Endodermal cell (in vitro differentiated cells): ENCODE data around the gene ITGA7. TPM values are rescaled to one million over a fixed set of nuclear protein-coding genes. Genes with fewer than 3 reads are reported as not detected.
"Not testable (repeated sequence)": the region's sequence is repeated elsewhere in the genome, so short reads cannot be mapped to it uniquely, and the experiment has no call there.

Source experiments
- DNase-seq: peaks from one replicate; pipeline ENCODE4 v3.0.0-alpha.2; 2017
- H3K27ac ChIP-seq: 2 replicates; pipeline ENCODE4 v1.5.1; 2013; ENCODE audit warnings: mild to moderate bottlenecking, low read depth, low read length, moderate library complexity
- H3K27me3 ChIP-seq: 2 replicates; pipeline ENCODE4 v1.6.1; 2013; ENCODE audit warnings: mild to moderate bottlenecking, low read length, moderate library complexity; ENCODE audit not compliant: insufficient read depth, control insufficient read depth, poor library complexity, severe bottlenecking
- H3K36me3 ChIP-seq: 2 replicates; pipeline ENCODE4 v1.7.0; 2013; ENCODE audit warnings: mild to moderate bottlenecking, low read length, moderate library complexity; ENCODE audit not compliant: control insufficient read depth, insufficient read depth
- H3K4me1 ChIP-seq: one replicate; pipeline ENCODE4 v1.7.0; 2013; ENCODE audit warnings: low read length; ENCODE audit not compliant: control insufficient read depth, insufficient read depth
- H3K4me3 ChIP-seq: 2 replicates; pipeline ENCODE4 v1.5.1; 2013; ENCODE audit warnings: mild to moderate bottlenecking, low read length, moderate library complexity
- H3K9ac ChIP-seq: 2 replicates; pipeline ENCODE4 v1.6.1; 2013; ENCODE audit warnings: mild to moderate bottlenecking, low read length, moderate library complexity; ENCODE audit not compliant: poor library complexity, severe bottlenecking; ENCODE audit errors: extremely low read depth
- H3K9me3 ChIP-seq: 2 replicates; pipeline ENCODE4 v1.6.1; 2013; ENCODE audit warnings: mild to moderate bottlenecking, low read length, moderate library complexity; ENCODE audit not compliant: control insufficient read depth
- H3K27ac Mint-ChIP-seq: 2 replicates; pipeline ENCODE4 v1.8.0; 2020; ENCODE audit warnings: mixed read lengths
- H3K27me3 Mint-ChIP-seq: 2 replicates; pipeline ENCODE4 v1.8.0; 2021; ENCODE audit warnings: mild to moderate bottlenecking, mixed read lengths; ENCODE audit not compliant: insufficient read depth
- H3K36me3 Mint-ChIP-seq: 2 replicates; pipeline ENCODE4 v1.8.0; 2020; ENCODE audit warnings: low read depth, mixed read lengths
- H3K4me1 Mint-ChIP-seq: 2 replicates; pipeline ENCODE4 v1.8.0; 2020; ENCODE audit warnings: mixed read lengths
- H3K4me3 Mint-ChIP-seq: 2 replicates; pipeline ENCODE4 v1.8.0; 2020; ENCODE audit warnings: mild to moderate bottlenecking, moderate library complexity, mixed read lengths
- H3K9me3 Mint-ChIP-seq: 2 replicates; pipeline ENCODE4 v1.8.0; 2020; ENCODE audit warnings: mild to moderate bottlenecking, mixed read lengths
- CTCF ChIP-seq: fragments of 200-600 bp; sonication (generic); conservative IDR thresholded peaks from 2 replicates; pipeline ENCODE4 v1.5.0; 2021; ENCODE audit warnings: antibody characterized with exemption, mild to moderate bottlenecking
- WGBS, 2 experiments: methylation state at CpG; one replicate each; pipeline versions ENCODE4 v1.1.5 to v1.1.7; 2013; ENCODE audit warnings: missing lambda C conversion rate in 2 of 2, mixed read lengths in 1 of 2; ENCODE audit not compliant: insufficient coverage in 1 of 2, insufficient read length in 1 of 2; 5-methylcytosine and 5-hydroxymethylcytosine counted together
- total RNA-seq, 2 donors: library from RNA; stranded (reverse); fragmentation: NEBNext Ultra II Directional in 1 of 2; extraction: Animal tissue kit (Norgen Biotek cat#: 25700) in 1 of 2; gene quantifications; 2 replicates in 1 of 2; 3 replicates in 1 of 2; pipeline ENCODE4 v1.2.1, GENCODE V29; 2021

The ITGA7 gene
- total RNA-seq, 2 donors from 2014 or later = 106 to 122 TPM

- Histone ChIP-seq H3K36me3 (no peaks in the 10 kb centered on the region), H3K4me3 (no peak overlapping the region), H3K4me1 (no peaks in the 10 kb centered on the region), H3K27me3 (peaks cover 14% of the 10 kb centered on the region), H3K27ac (no peak overlapping the region), H3K9ac (no peak overlapping the region), H3K9me3 (peaks cover 16% of the 10 kb centered on the region)
- DNase-seq = peak; percentile 22
- WGBS, 2 experiments = 85% methylated on average over 3 of the region's 3 CpGs; no CpG with 5 or more reads in 1 of the 2 experiments
- Mint-ChIP-seq H3K4me3 (no peak overlapping the region), H3K4me1 (no peaks in the 10 kb centered on the region), H3K9me3 (peaks cover 46% of the 10 kb centered on the region), H3K36me3 (peaks cover 2% of the 10 kb centered on the region), H3K27ac (no peak overlapping the region), H3K27me3 (peaks cover 20% of the 10 kb centered on the region)
- no peak for TF ChIP-seq CTCF
Measured at GRCh38 chr12:55653031-55653430, 54.7 kb downstream of the ITGA7 start.

GRCh38 chr12:55652352-55652751, 55.4 kb downstream of the ITGA7 start:
- Histone ChIP-seq H3K27me3 (peaks cover 9% of the 10 kb centered on the region), H3K27ac (no peak overlapping the region), H3K4me3 (no peak overlapping the region), H3K9me3 (peaks cover 16% of the 10 kb centered on the region), H3K4me1 (no peaks in the 10 kb centered on the region), H3K36me3 (no peaks in the 10 kb centered on the region), H3K9ac (no peak overlapping the region)
- Mint-ChIP-seq H3K27me3 (peaks cover 13% of the 10 kb centered on the region), H3K9me3 (peaks cover 51% of the 10 kb centered on the region), H3K36me3 (peaks cover 2% of the 10 kb centered on the region), H3K27ac (no peak overlapping the region), H3K4me3 (no peak overlapping the region), H3K4me1 (no peaks in the 10 kb centered on the region)
- peak; percentile 14 for DNase-seq
- TF ChIP-seq CTCF = no peak
- 100% methylated on average over 2 of the region's 3 CpGs; no CpG with 5 or more reads in 1 of the 2 experiments for WGBS, 2 experiments

- Mint-ChIP-seq H3K4me3 (no peak overlapping the region), H3K36me3 (peaks cover 4% of the 10 kb centered on the region), H3K9me3 (peaks cover 57% of the 10 kb centered on the region), H3K27me3 (peaks cover 3% of the 10 kb centered on the region), H3K27ac (no peak overlapping the region), H3K4me1 (no peaks in the 10 kb centered on the region)
- H3K9ac ChIP-seq = no peak overlapping the region
- H3K4me1 ChIP-seq = no peaks in the 10 kb centered on the region
- WGBS, 2 experiments = 69 to 76% methylated on average over 3 to 5 of the region's 5 CpGs
- H3K9me3 ChIP-seq = peaks cover 21% of the 10 kb centered on the region
- H3K27ac ChIP-seq = no peak overlapping the region
- DNase-seq = peak; percentile 38
- H3K36me3 ChIP-seq = no peaks in the 10 kb centered on the region
- no peak overlapping the region for H3K4me3 ChIP-seq
- TF ChIP-seq CTCF = no peak
- H3K27me3 ChIP-seq = no peaks in the 10 kb centered on the region
Measured at GRCh38 chr12:55651299-55651683, 56.4 kb downstream of the ITGA7 start.

- H3K36me3 Mint-ChIP-seq, H3K36me3 ChIP-seq, H3K9ac ChIP-seq, H3K4me1 Mint-ChIP-seq, H3K4me1 ChIP-seq, H3K27ac Mint-ChIP-seq, H3K4me3 Mint-ChIP-seq, H3K4me3 ChIP-seq, H3K27me3 ChIP-seq, H3K27ac ChIP-seq, H3K27me3 Mint-ChIP-seq: not testable (repeated sequence)
- peaks cover 23% of the 10 kb centered on the region for H3K9me3 ChIP-seq
- peak; percentile 13 for DNase-seq
- H3K9me3 Mint-ChIP-seq = peaks cover 57% of the 10 kb centered on the region
- WGBS, 2 experiments = 76 to 82% methylated on average over 3 to 4 of the region's 4 CpGs
Measured at GRCh38 chr12:55650620-55651298, 56.9 kb downstream of the ITGA7 start.
